ENCODE data around the gene PAQR4.

Gene PAQR4

GRCh38 chr16:3020604-3021448 is 51.7 kb downstream of the PAQR4 start (continued):
- TF ChIP-seq, protein P1, sequence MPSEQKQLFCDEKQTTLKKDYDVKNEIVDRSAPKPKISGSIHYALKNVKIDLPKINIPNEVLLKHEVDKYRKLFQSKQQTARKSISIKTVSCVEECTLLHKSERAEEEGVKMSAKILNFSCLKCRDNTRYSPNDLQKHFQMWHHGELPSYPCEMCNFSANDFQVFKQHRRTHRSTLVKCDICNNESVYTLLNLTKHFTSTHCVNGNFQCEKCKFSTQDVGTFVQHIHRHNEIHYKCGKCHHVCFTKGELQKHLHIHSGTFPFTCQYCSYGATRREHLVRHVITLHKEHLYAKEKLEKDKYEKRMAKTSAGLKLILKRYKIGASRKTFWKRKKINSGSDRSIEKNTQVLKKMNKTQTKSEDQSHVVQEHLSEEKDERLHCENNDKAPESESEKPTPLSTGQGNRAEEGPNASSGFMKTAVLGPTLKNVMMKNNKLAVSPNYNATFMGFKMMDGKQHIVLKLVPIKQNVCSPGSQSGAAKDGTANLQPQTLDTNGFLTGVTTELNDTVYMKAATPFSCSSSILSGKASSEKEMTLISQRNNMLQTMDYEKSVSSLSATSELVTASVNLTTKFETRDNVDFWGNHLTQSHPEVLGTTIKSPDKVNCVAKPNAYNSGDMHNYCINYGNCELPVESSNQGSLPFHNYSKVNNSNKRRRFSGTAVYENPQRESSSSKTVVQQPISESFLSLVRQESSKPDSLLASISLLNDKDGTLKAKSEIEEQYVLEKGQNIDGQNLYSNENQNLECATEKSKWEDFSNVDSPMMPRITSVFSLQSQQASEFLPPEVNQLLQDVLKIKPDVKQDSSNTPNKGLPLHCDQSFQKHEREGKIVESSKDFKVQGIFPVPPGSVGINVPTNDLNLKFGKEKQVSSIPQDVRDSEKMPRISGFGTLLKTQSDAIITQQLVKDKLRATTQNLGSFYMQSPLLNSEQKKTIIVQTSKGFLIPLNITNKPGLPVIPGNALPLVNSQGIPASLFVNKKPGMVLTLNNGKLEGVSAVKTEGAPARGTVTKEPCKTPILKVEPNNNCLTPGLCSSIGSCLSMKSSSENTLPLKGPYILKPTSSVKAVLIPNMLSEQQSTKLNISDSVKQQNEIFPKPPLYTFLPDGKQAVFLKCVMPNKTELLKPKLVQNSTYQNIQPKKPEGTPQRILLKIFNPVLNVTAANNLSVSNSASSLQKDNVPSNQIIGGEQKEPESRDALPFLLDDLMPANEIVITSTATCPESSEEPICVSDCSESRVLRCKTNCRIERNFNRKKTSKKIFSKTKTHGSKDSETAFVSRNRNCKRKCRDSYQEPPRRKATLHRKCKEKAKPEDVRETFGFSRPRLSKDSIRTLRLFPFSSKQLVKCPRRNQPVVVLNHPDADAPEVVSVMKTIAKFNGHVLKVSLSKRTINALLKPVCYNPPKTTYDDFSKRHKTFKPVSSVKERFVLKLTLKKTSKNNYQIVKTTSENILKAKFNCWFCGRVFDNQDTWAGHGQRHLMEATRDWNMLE (tag by site-specific recombination; conservative IDR thresholded peaks at IDR 0.05; ENCODE audit: low read depth), result 0 out of 2 replicates have a peak, but pooled peaks have one; percentile 22
- TF ChIP-seq ZNF132 (tag by site-specific recombination; IDR thresholded peaks at IDR 0.05; ENCODE audit: borderline replicate concordance) (no peak), ZSCAN30 (tag by site-specific recombination; IDR thresholded peaks at IDR 0.05) (no peak), ZFP3 (tag by site-specific recombination; IDR thresholded peaks at IDR 0.05; ENCODE audit: low read depth) (no peak), PRDM10 (tag by site-specific recombination; IDR thresholded peaks at IDR 0.05) (peak; percentile 75), ZNF548 (tag by site-specific recombination; IDR thresholded peaks at IDR 0.05) (no peak), HOXC10 (CRISPR knock-in tag; IDR thresholded peaks at IDR 0.05) (no peak), ZNF664 (tag by site-specific recombination; IDR thresholded peaks at IDR 0.05) (no peak), RBAK (tag by site-specific recombination; IDR thresholded peaks at IDR 0.05) (no peak), ZBTB8A (tag by site-specific recombination; IDR thresholded peaks at IDR 0.05) (peak; percentile 78), ZBTB26 (tag by site-specific recombination; optimal IDR thresholded peaks at IDR 0.05) (peak; percentile 78), ZNF433 (tag by site-specific recombination; IDR thresholded peaks at IDR 0.05; ENCODE audit: low read depth) (no peak), HOXA7 (CRISPR knock-in tag; IDR thresholded peaks at IDR 0.05; ENCODE audit: borderline replicate concordance) (no peak), ZNF600 (tag by site-specific recombination; IDR thresholded peaks at IDR 0.05) (peak; percentile 23; the same call in 1 of the 2 replicates), ZBTB21 (tag by site-specific recombination; IDR thresholded peaks at IDR 0.05) (peak; percentile 84), ZNF660 (tag by site-specific recombination; IDR thresholded peaks at IDR 0.05) (peak; percentile 71), ZBTB48 (tag by site-specific recombination; IDR thresholded peaks at IDR 0.05) (peak; percentile 35; the same call in 1 of the 2 replicates)
- TF ChIP-seq, protein P2, sequence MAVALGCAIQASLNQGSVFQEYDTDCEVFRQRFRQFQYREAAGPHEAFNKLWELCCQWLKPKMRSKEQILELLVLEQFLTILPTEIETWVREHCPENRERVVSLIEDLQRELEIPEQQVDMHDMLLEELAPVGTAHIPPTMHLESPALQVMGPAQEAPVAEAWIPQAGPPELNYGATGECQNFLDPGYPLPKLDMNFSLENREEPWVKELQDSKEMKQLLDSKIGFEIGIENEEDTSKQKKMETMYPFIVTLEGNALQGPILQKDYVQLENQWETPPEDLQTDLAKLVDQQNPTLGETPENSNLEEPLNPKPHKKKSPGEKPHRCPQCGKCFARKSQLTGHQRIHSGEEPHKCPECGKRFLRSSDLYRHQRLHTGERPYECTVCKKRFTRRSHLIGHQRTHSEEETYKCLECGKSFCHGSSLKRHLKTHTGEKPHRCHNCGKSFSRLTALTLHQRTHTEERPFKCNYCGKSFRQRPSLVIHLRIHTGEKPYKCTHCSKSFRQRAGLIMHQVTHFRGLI (tag by site-specific recombination; IDR thresholded peaks at IDR 0.05), result no peak; the same call in none of the 2 replicates
- TF ChIP-seq, protein P3, sequence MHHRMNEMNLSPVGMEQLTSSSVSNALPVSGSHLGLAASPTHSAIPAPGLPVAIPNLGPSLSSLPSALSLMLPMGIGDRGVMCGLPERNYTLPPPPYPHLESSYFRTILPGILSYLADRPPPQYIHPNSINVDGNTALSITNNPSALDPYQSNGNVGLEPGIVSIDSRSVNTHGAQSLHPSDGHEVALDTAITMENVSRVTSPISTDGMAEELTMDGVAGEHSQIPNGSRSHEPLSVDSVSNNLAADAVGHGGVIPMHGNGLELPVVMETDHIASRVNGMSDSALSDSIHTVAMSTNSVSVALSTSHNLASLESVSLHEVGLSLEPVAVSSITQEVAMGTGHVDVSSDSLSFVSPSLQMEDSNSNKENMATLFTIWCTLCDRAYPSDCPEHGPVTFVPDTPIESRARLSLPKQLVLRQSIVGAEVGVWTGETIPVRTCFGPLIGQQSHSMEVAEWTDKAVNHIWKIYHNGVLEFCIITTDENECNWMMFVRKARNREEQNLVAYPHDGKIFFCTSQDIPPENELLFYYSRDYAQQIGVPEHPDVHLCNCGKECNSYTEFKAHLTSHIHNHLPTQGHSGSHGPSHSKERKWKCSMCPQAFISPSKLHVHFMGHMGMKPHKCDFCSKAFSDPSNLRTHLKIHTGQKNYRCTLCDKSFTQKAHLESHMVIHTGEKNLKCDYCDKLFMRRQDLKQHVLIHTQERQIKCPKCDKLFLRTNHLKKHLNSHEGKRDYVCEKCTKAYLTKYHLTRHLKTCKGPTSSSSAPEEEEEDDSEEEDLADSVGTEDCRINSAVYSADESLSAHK (tag by site-specific recombination; IDR thresholded peaks at IDR 0.05), result peak; percentile 71
- TF ChIP-seq, protein P4, sequence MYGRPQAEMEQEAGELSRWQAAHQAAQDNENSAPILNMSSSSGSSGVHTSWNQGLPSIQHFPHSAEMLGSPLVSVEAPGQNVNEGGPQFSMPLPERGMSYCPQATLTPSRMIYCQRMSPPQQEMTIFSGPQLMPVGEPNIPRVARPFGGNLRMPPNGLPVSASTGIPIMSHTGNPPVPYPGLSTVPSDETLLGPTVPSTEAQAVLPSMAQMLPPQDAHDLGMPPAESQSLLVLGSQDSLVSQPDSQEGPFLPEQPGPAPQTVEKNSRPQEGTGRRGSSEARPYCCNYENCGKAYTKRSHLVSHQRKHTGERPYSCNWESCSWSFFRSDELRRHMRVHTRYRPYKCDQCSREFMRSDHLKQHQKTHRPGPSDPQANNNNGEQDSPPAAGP (tag by site-specific recombination; IDR thresholded peaks at IDR 0.05), result peak; percentile 99
- TF ChIP-seq, protein P5, sequence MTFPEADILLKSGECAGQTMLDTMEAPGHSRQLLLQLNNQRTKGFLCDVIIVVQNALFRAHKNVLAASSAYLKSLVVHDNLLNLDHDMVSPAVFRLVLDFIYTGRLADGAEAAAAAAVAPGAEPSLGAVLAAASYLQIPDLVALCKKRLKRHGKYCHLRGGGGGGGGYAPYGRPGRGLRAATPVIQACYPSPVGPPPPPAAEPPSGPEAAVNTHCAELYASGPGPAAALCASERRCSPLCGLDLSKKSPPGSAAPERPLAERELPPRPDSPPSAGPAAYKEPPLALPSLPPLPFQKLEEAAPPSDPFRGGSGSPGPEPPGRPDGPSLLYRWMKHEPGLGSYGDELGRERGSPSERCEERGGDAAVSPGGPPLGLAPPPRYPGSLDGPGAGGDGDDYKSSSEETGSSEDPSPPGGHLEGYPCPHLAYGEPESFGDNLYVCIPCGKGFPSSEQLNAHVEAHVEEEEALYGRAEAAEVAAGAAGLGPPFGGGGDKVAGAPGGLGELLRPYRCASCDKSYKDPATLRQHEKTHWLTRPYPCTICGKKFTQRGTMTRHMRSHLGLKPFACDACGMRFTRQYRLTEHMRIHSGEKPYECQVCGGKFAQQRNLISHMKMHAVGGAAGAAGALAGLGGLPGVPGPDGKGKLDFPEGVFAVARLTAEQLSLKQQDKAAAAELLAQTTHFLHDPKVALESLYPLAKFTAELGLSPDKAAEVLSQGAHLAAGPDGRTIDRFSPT (tag by site-specific recombination; IDR thresholded peaks at IDR 0.05), result peak; percentile 100

Measured in HEK293 (cell line).